Chondrocyte (in vitro differentiated cells): ENCODE results near the gene PSD4. TPM values are rescaled to one million over a fixed set of nuclear protein-coding genes. Genes with fewer than 3 reads are reported as not detected.

Experiments
- DNase-seq: peaks from one replicate; pipeline ENCODE4 v3.0.0; 2021; ENCODE audit warnings: mixed read lengths, low spot score
- H3K27ac Mint-ChIP-seq: one replicate; pipeline ENCODE4 v1.8.0; 2021; ENCODE audit warnings: mild to moderate bottlenecking, moderate library complexity, mixed read lengths; ENCODE audit not compliant: unreplicated experiment
- H3K27me3 Mint-ChIP-seq: 2 replicates; pipeline ENCODE4 v1.8.0; 2021; ENCODE audit warnings: low read depth, mixed read lengths
- H3K36me3 Mint-ChIP-seq: 2 replicates; pipeline ENCODE4 v1.8.0; 2021; ENCODE audit warnings: low read depth, mixed read lengths
- H3K4me1 Mint-ChIP-seq: 2 replicates; pipeline ENCODE4 v1.8.0; 2021; ENCODE audit warnings: low read depth, mild to moderate bottlenecking, mixed read lengths
- H3K4me3 Mint-ChIP-seq: one replicate; pipeline ENCODE4 v1.8.0; 2021; ENCODE audit warnings: mild to moderate bottlenecking, moderate library complexity, mixed read lengths; ENCODE audit not compliant: unreplicated experiment
- H3K9me3 Mint-ChIP-seq: 2 replicates; pipeline ENCODE4 v1.8.0; 2021; ENCODE audit warnings: low read depth, mixed read lengths
- total RNA-seq: library from RNA; stranded (reverse); gene quantifications from 3 replicates; pipeline ENCODE4 v1.2.1, GENCODE V29; 2021
- TF ChIP-seq, protein P1 (sequence below): fragments of 200-600 bp; sonication (generic); IDR thresholded peaks from 2 replicates; pipeline ENCODE4 v1.5.0; 2021; ENCODE audit warnings: antibody characterized with exemption, mild to moderate bottlenecking, moderate library complexity

PSD4 gene
- total RNA-seq, 1 donor from 2014 or later: 5.5 TPM

GRCh38 chr2:113157897-113158753 is 15.6 kb upstream of the PSD4 start:
- H3K36me3 Mint-ChIP-seq: no peaks in the 10 kb centered on the region
- H3K4me3 Mint-ChIP-seq: peak overlapping the region; percentile 67
- H3K27me3 Mint-ChIP-seq: peaks cover 3% of the 10 kb centered on the region
- TF ChIP-seq, protein P1, sequence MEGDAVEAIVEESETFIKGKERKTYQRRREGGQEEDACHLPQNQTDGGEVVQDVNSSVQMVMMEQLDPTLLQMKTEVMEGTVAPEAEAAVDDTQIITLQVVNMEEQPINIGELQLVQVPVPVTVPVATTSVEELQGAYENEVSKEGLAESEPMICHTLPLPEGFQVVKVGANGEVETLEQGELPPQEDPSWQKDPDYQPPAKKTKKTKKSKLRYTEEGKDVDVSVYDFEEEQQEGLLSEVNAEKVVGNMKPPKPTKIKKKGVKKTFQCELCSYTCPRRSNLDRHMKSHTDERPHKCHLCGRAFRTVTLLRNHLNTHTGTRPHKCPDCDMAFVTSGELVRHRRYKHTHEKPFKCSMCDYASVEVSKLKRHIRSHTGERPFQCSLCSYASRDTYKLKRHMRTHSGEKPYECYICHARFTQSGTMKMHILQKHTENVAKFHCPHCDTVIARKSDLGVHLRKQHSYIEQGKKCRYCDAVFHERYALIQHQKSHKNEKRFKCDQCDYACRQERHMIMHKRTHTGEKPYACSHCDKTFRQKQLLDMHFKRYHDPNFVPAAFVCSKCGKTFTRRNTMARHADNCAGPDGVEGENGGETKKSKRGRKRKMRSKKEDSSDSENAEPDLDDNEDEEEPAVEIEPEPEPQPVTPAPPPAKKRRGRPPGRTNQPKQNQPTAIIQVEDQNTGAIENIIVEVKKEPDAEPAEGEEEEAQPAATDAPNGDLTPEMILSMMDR: no peak
- H3K4me1 Mint-ChIP-seq: peaks cover 17% of the 10 kb centered on the region
- no peaks in the 10 kb centered on the region for H3K9me3 Mint-ChIP-seq
- DNase-seq: no peak
- peak overlapping the region; percentile 24 for H3K27ac Mint-ChIP-seq

- Mint-ChIP-seq H3K27ac (no peak overlapping the region), H3K36me3 (no peaks in the 10 kb centered on the region), H3K4me3 (no peak overlapping the region)
Observed at GRCh38 chr2:113158884-113159553, 14.8 kb upstream of the PSD4 start.

DNA sequence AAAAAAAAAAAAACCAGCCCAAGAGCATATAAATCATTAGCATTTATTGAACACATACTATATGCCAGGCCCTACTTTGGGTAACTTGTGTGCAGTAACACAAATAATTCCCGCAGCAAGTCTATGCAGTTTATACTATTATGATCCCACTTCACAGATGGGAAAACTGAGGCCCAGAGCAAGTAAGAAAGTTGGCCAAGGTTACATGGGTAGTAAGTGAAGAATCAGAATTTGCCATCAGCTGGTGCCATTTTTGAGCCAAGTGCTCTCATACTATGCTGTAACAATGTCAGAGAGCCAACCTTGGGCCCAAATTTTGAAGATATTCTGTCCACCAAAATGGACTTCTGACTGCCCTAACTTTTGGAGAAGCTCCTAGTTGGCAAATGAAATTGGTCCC is 13.5 kb upstream of the PSD4 start:
- Mint-ChIP-seq H3K4me3 (no peak overlapping the region), H3K36me3 (no peaks in the 10 kb centered on the region), H3K27ac (no peak overlapping the region), H3K4me1 (peaks cover 17% of the 10 kb centered on the region), H3K27me3 (peaks cover 2% of the 10 kb centered on the region), H3K9me3 (no peaks in the 10 kb centered on the region)
- no peak for DNase-seq
- TF ChIP-seq, protein P1: no peak

More at GRCh38 chr2:113158884-113159553, 14.8 kb upstream of the PSD4 start:
- DNase-seq: no peak
- Mint-ChIP-seq H3K4me1 (peaks cover 17% of the 10 kb centered on the region), H3K9me3 (no peaks in the 10 kb centered on the region), H3K27me3 (peaks cover 3% of the 10 kb centered on the region)
- TF ChIP-seq, protein P1: no peak

DNA sequence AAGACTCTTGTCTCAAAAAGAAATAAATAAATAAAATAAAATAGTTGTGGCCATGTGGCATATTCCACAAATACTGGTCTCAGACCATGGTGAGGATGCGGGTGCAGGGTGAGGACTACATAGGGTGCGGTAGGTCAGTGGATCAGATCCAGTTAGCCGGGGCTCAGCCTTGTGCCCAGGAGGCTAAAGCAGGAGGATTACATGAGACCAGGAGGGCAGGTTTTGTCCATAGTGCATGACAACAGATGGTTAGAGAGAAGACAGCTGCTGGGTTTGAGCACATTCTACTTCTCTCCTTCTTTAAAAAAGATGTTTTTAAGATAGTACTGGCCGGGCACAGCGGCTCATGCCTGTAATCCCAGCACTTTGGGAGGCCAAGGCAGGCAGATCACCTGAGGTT is 12.8 kb upstream of the PSD4 start:
- DNase-seq: peak; percentile 29
- Mint-ChIP-seq H3K27me3 (no peaks in the 10 kb centered on the region), H3K9me3 (no peaks in the 10 kb centered on the region), H3K4me3 (no peak overlapping the region), H3K27ac (no peak overlapping the region), H3K4me1 (peaks cover 17% of the 10 kb centered on the region), H3K36me3 (no peaks in the 10 kb centered on the region)
- TF ChIP-seq, protein P1: no peak

DNA sequence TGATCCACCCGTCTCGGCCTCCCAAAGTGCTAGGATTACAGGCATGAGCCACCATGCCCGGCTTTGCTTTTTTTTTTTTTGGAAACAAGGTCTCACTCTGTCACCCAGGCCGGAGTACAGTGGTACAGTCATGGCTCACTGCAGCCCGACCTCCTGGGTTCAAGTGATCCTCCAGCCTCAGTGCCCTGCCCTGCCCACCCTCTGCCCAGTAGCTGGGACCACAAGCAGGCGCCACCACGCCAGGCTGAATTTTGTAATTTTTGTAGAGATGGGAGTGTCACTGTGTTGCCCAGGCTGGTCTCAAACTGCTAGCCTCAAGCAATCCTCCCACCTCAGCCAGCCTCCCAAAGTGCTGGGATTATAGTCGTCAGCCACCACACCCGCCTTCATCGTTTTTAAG is 11.6 kb upstream of the PSD4 start:
- DNase-seq: peak; percentile 30
- Mint-ChIP-seq H3K27ac (no peak overlapping the region), H3K36me3 (no peaks in the 10 kb centered on the region), H3K27me3 (no peaks in the 10 kb centered on the region), H3K9me3 (no peaks in the 10 kb centered on the region), H3K4me3 (no peak overlapping the region), H3K4me1 (peaks cover 14% of the 10 kb centered on the region)
- TF ChIP-seq, protein P1: no peak
